Measurements from ENCODE around the gene RGS5. TPM values are rescaled to one million over a fixed set of nuclear protein-coding genes. Genes with fewer than 3 reads are reported as not detected.

The RGS5 gene
- total and polyA plus RNA-seq, 2 experiments from 2014 or later = 224 to 245 TPM

- TF ChIP-seq, protein P1, sequence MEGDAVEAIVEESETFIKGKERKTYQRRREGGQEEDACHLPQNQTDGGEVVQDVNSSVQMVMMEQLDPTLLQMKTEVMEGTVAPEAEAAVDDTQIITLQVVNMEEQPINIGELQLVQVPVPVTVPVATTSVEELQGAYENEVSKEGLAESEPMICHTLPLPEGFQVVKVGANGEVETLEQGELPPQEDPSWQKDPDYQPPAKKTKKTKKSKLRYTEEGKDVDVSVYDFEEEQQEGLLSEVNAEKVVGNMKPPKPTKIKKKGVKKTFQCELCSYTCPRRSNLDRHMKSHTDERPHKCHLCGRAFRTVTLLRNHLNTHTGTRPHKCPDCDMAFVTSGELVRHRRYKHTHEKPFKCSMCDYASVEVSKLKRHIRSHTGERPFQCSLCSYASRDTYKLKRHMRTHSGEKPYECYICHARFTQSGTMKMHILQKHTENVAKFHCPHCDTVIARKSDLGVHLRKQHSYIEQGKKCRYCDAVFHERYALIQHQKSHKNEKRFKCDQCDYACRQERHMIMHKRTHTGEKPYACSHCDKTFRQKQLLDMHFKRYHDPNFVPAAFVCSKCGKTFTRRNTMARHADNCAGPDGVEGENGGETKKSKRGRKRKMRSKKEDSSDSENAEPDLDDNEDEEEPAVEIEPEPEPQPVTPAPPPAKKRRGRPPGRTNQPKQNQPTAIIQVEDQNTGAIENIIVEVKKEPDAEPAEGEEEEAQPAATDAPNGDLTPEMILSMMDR (IDR thresholded peaks at IDR 0.05; ENCODE audit: low read depth, low read length) = no peak
- Histone ChIP-seq H3K4me1 (ENCODE audit: low read depth) (peaks cover 49% of the 10 kb centered on the region), H3K27me3 (no peaks in the 10 kb centered on the region), H3K36me3 (no peaks in the 10 kb centered on the region), H3K9me3 (ENCODE audit: low read depth) (no peaks in the 10 kb centered on the region), H3K4me3 (no peak overlapping the region), H3K27ac (peak overlapping the region; percentile 75)
- DNase-seq (ENCODE audit: low read depth in 1 of 2, low spot score in 1 of 2) = peak in 1 of 2 donors; percentile 78
These were observed 6.8 kb downstream of the RGS5 start for GRCh38 chr1:163195728-163196448.

- Histone ChIP-seq H3K9me3 (ENCODE audit: low read depth) (no peaks in the 10 kb centered on the region), H3K4me1 (ENCODE audit: low read depth) (peaks cover 28% of the 10 kb centered on the region), H3K27ac (no peak overlapping the region), H3K4me3 (no peak overlapping the region), H3K36me3 (no peaks in the 10 kb centered on the region), H3K27me3 (no peaks in the 10 kb centered on the region)
- DNase-seq (ENCODE audit: low read depth in 1 of 2, low spot score in 1 of 2) = no peak
- TF ChIP-seq, protein P1 (IDR thresholded peaks at IDR 0.05; ENCODE audit: low read depth, low read length) = no peak
These were observed 11.4 kb downstream of the RGS5 start for GRCh38 chr1:163191301-163191700.

- H3K4me1 ChIP-seq (ENCODE audit: low read depth) = peaks cover 17% of the 10 kb centered on the region
- H3K36me3 ChIP-seq = no peaks in the 10 kb centered on the region
- no peaks in the 10 kb centered on the region for H3K27me3 ChIP-seq
- TF ChIP-seq, protein P1 (IDR thresholded peaks at IDR 0.05; ENCODE audit: low read depth, low read length) = no peak
- H3K27ac ChIP-seq = no peak overlapping the region
- H3K9me3 ChIP-seq (ENCODE audit: low read depth) = no peaks in the 10 kb centered on the region
- DNase-seq (ENCODE audit: low read depth in 1 of 2, low spot score in 1 of 2) = no peak
- no peak overlapping the region for H3K4me3 ChIP-seq
These were observed 13.8 kb downstream of the RGS5 start for GRCh38 chr1:163188947-163189346.

DNA sequence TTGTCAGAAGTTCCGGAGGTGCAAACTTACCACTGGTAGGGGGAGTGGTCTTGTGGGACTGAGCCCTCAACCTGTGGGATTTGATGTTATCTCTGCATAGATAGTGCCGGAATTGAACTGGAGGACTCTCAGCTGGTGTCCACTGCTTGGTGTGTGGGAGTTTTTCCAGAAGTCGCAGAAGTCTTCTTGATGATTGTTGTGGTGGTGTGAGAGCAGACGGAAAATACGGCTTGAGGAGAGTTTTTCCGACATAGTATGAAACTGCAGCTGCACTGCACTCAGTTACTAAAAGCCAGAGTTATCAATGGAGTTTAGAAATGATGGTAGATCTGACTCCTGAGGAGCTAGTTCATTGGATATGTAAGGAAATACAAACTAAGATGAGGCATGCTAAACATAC is 14.9 kb downstream of the RGS5 start:
- DNase-seq (ENCODE audit: low read depth in 1 of 2, low spot score in 1 of 2) = no peak
- no peak overlapping the region for H3K4me3 ChIP-seq
- TF ChIP-seq, protein P1 (IDR thresholded peaks at IDR 0.05; ENCODE audit: low read depth, low read length) = no peak
- peaks cover 13% of the 10 kb centered on the region for H3K4me1 ChIP-seq (ENCODE audit: low read depth)
- no peaks in the 10 kb centered on the region for H3K36me3 ChIP-seq
- no peaks in the 10 kb centered on the region for H3K9me3 ChIP-seq (ENCODE audit: low read depth)
- H3K27me3 ChIP-seq = no peaks in the 10 kb centered on the region
- peak overlapping the region; percentile 24 for H3K27ac ChIP-seq

DNA sequence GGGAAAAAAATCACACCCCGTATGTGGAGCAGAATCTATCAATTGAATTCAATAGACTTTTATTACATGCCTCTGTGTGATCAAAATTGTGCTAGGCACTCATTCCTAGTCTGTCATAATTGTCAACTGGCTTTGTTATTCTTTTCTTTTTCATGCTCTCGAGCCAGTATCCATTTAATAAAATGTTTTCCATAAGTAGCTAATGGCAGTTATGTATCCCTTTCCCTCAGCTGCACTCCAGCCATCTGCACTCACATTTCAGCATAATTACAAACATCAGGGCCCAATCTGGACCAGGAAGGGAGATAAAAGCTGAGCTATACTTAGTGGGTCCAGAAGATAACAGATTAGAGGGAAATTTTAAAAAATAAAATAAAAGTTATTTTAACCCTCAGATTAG is 15.9 kb downstream of the RGS5 start:
- Histone ChIP-seq H3K4me3 (no peak overlapping the region), H3K9me3 (ENCODE audit: low read depth) (no peaks in the 10 kb centered on the region), H3K27ac (peak overlapping the region; percentile 42), H3K27me3 (no peaks in the 10 kb centered on the region), H3K4me1 (ENCODE audit: low read depth) (peaks cover 5% of the 10 kb centered on the region), H3K36me3 (no peaks in the 10 kb centered on the region)
- TF ChIP-seq, protein P1 (IDR thresholded peaks at IDR 0.05; ENCODE audit: low read depth, low read length) = no peak
- no peak for DNase-seq (ENCODE audit: low read depth in 1 of 2, low spot score in 1 of 2)
